CD8-positive, alpha-beta memory T cell (primary cell): Measurements from ENCODE around the gene TYW1. TPM values are rescaled to one million over a fixed set of nuclear protein-coding genes. Genes with fewer than 3 reads are reported as not detected.
"Not testable (repeated sequence)": the region's sequence is repeated elsewhere in the genome, so short reads cannot be mapped to it uniquely, and the experiment has no call there.

Experiments used
- CTCF ChIA-PET: fragments of 350-600 bp; sonication (Branson Sonifier 250); formaldehyde crosslinking; loops from one replicate; lab custom pipeline; 2021; ENCODE audit warnings: antibody characterized with exemption; lab: Charles Lee
- POLR2A ChIA-PET: fragments of 350-600 bp; sonication (Branson Sonifier 250); formaldehyde crosslinking; loops from one replicate; lab custom pipeline; 2021; ENCODE audit warnings: antibody characterized with exemption; lab: Charles Lee
- DNase-seq, 5 donors: peaks; one replicate each; pipeline versions ENCODE4 v3.0.0 to v3.0.0-alpha.2; 2020 to 2022; ENCODE audit warnings: mixed read lengths in 1 of 5
- H3K27ac ChIP-seq: one replicate; pipeline ENCODE4 v1.7.0; 2013; ENCODE audit warnings: low read depth, mild to moderate bottlenecking, low read length, moderate library complexity
- H3K27me3 ChIP-seq: 2 replicates; pipeline ENCODE4 v1.7.0; 2013; ENCODE audit warnings: low read length, mild to moderate bottlenecking; ENCODE audit not compliant: insufficient read depth, poor library complexity, severe bottlenecking
- H3K36me3 ChIP-seq: 2 replicates; pipeline ENCODE4 v1.7.0; 2013; ENCODE audit warnings: mild to moderate bottlenecking, low read length, moderate library complexity; ENCODE audit not compliant: insufficient read depth
- H3K4me1 ChIP-seq: 2 replicates; pipeline ENCODE4 v1.7.0; 2013; ENCODE audit warnings: mild to moderate bottlenecking, low read length, moderate library complexity; ENCODE audit not compliant: insufficient read depth
- H3K4me3 ChIP-seq: 2 replicates; pipeline ENCODE4 v1.7.0; 2013; ENCODE audit warnings: mild to moderate bottlenecking, low read length
- H3K9me3 ChIP-seq: 2 replicates; pipeline ENCODE4 v1.7.0; 2013; ENCODE audit warnings: mild to moderate bottlenecking, low read length
- H3K27ac Mint-ChIP-seq, 8 donors: one replicate each; pipeline ENCODE4 v1.8.0; 2020 to 2021; ENCODE audit warnings: mixed read lengths in 8 of 8, mild to moderate bottlenecking in 6 of 8, inconsistent platforms in 3 of 8, moderate library complexity in 3 of 8
- H3K27me3 Mint-ChIP-seq, 2 donors: one replicate each; pipeline ENCODE4 v1.8.0; 2020 to 2021; ENCODE audit warnings: mixed read lengths in 2 of 2, mild to moderate bottlenecking in 1 of 2, moderate library complexity in 1 of 2
- H3K36me3 Mint-ChIP-seq, 3 donors: one replicate each; pipeline ENCODE4 v1.8.0; 2020 to 2021; ENCODE audit warnings: mixed read lengths in 3 of 3, inconsistent platforms in 1 of 3, mild to moderate bottlenecking in 1 of 3
- H3K4me1 Mint-ChIP-seq, 3 donors: one replicate each; pipeline ENCODE4 v1.8.0; 2020 to 2021; ENCODE audit warnings: mixed read lengths in 3 of 3, inconsistent platforms in 1 of 3, mild to moderate bottlenecking in 1 of 3
- H3K4me3 Mint-ChIP-seq, 7 donors: one replicate each; pipeline ENCODE4 v1.8.0; 2020 to 2021; ENCODE audit warnings: mixed read lengths in 7 of 7, mild to moderate bottlenecking in 6 of 7, moderate library complexity in 4 of 7, inconsistent platforms in 2 of 7
- H3K9me3 Mint-ChIP-seq, 5 donors: one replicate each; pipeline ENCODE4 v1.8.0; 2020 to 2022; ENCODE audit warnings: mixed read lengths in 5 of 5, mild to moderate bottlenecking in 3 of 5, moderate library complexity in 2 of 5, inconsistent platforms in 1 of 5
- polyA plus RNA-seq: library from polyadenylated mRNA; unstranded; fragments of 300-500 nt; fragmentation: Illumina TruSeq; gene quantifications from one replicate; pipeline ENCODE4 v1.2.3, GENCODE V29; 2021
- total RNA-seq, 2 experiments: library from RNA; stranded (reverse); gene quantifications; one replicate each; pipeline ENCODE4 v1.2.3, GENCODE V29; 2021

Gene TYW1
- total and polyA plus RNA-seq, 3 experiments from 2014 or later, result 20.2 to 26.5 (median 21.5) TPM

GRCh38 chr7:66957595-66958290 lies 38.9 kb upstream of the TYW1 start:
- H3K9me3 Mint-ChIP-seq, result no peaks in the 10 kb centered on the region
- ChIA-PET POLR2A (no interaction called here), CTCF (no interaction called here)
- H3K27me3 Mint-ChIP-seq, result no peaks in the 10 kb centered on the region
- Histone ChIP-seq H3K4me3 (no peak overlapping the region), H3K4me1 (no peaks in the 10 kb centered on the region), H3K36me3 (peaks cover 41% of the 10 kb centered on the region), H3K27ac (no peak overlapping the region), H3K9me3 (no peaks in the 10 kb centered on the region), H3K27me3 (no peaks in the 10 kb centered on the region)
- no peak for DNase-seq
- H3K4me1 Mint-ChIP-seq, result no peaks in the 10 kb centered on the region
- H3K4me3 Mint-ChIP-seq, result no peak overlapping the region
- H3K36me3 Mint-ChIP-seq, result peaks cover 0 to 68% (median 25%) of the 10 kb centered on the region in 3 donors
- H3K27ac Mint-ChIP-seq, result peak overlapping the region in 1 of 8 donors; percentile 80

GRCh38 chr7:66958538-66959350 lies 37.9 kb upstream of the TYW1 start:
- no peaks in the 10 kb centered on the region for H3K27me3 Mint-ChIP-seq
- no peak overlapping the region for H3K4me3 Mint-ChIP-seq
- H3K4me1 Mint-ChIP-seq, result no peaks in the 10 kb centered on the region
- DNase-seq, result no peak
- H3K27ac Mint-ChIP-seq, result no peak overlapping the region
- peaks cover 0 to 60% (median 19%) of the 10 kb centered on the region in 3 donors for H3K36me3 Mint-ChIP-seq
- Histone ChIP-seq H3K36me3 (peaks cover 34% of the 10 kb centered on the region), H3K9me3 (no peaks in the 10 kb centered on the region), H3K27ac (no peak overlapping the region), H3K4me1 (no peaks in the 10 kb centered on the region), H3K27me3 (no peaks in the 10 kb centered on the region), H3K4me3 (no peak overlapping the region)
- no peaks in the 10 kb centered on the region for H3K9me3 Mint-ChIP-seq
- CTCF ChIA-PET, result no interaction called here
- POLR2A ChIA-PET, result no interaction called here

GRCh38 chr7:66960192-66960591 lies 36.4 kb upstream of the TYW1 start:
- Mint-ChIP-seq H3K27ac (no peak overlapping the region), H3K4me1 (no peaks in the 10 kb centered on the region), H3K9me3 (no peaks in the 10 kb centered on the region), H3K36me3 (peaks cover 0 to 51% (median 17%) of the 10 kb centered on the region in 3 donors), H3K27me3 (peaks cover 0 to 1% of the 10 kb centered on the region in 2 donors), H3K4me3 (peak overlapping the region in 1 of 7 donors; percentile 40)
- ChIA-PET CTCF (no interaction called here), POLR2A (no interaction called here)
- Histone ChIP-seq H3K36me3 (peaks cover 26% of the 10 kb centered on the region), H3K4me3 (no peak overlapping the region), H3K27me3 (no peaks in the 10 kb centered on the region), H3K4me1 (no peaks in the 10 kb centered on the region), H3K9me3 (no peaks in the 10 kb centered on the region), H3K27ac (no peak overlapping the region)
- no peak for DNase-seq

DNA sequence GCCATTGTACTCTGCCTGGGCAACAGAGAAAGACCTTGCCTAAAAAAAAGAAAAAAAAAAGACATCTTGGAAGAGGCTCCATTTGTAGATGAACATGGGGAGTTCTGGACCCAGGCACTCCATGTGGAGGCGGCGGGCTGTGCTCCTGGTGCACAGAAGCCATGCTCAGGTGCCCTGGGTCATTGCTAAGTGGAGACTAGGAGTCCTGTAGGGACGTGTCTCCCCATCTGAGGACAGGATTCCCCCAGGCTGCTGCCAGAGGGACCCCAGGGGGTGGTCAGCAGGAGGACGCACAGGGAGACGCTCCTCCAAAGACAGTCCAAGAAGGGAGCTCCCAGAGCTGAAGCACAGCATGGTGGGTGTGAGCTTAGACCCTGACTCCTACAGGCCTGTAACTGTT lies 35.5 kb upstream of the TYW1 start:
- H3K4me1 Mint-ChIP-seq, result no peaks in the 10 kb centered on the region
- H3K36me3 Mint-ChIP-seq, result peaks cover 0 to 42% (median 12%) of the 10 kb centered on the region in 3 donors
- Histone ChIP-seq H3K4me3 (no peak overlapping the region), H3K27ac (no peak overlapping the region), H3K27me3 (no peaks in the 10 kb centered on the region), H3K36me3 (peaks cover 18% of the 10 kb centered on the region), H3K4me1 (no peaks in the 10 kb centered on the region), H3K9me3 (no peaks in the 10 kb centered on the region)
- no peaks in the 10 kb centered on the region for H3K9me3 Mint-ChIP-seq
- CTCF ChIA-PET, result no interaction called here
- no peak for DNase-seq
- no peak overlapping the region for H3K4me3 Mint-ChIP-seq
- no peak overlapping the region for H3K27ac Mint-ChIP-seq
- peaks cover 0 to 1% of the 10 kb centered on the region in 2 donors for H3K27me3 Mint-ChIP-seq
- POLR2A ChIA-PET, result no interaction called here

DNA sequence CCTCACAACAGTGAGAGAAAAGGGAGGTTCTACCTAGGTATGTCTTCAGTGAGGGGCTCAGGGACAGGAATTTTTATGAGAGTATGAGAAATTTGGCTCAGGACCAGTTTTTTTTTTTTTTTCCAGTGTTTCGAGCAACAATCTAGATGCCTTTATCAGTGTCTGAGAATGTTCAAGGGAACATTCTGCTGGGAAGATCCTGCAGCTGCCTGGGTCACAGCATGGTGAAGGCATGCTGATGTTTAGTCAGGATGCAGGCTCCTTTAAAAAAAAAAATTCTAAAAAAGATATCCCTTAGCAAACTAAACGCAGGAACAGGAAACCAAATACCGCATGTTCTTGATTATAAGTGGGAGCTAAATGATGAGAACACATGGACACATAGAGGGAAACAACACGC lies 32.2 kb upstream of the TYW1 start:
- DNase-seq, result no peak
- Mint-ChIP-seq H3K4me1 (no peaks in the 10 kb centered on the region), H3K4me3 (no peak overlapping the region), H3K9me3 (no peaks in the 10 kb centered on the region), H3K27me3 (peaks cover 0 to 1% of the 10 kb centered on the region in 2 donors), H3K36me3 (peaks cover 0 to 11% (median 0%) of the 10 kb centered on the region in 3 donors), H3K27ac (no peak overlapping the region)
- Histone ChIP-seq H3K9me3 (no peaks in the 10 kb centered on the region), H3K36me3 (no peaks in the 10 kb centered on the region), H3K4me1 (no peaks in the 10 kb centered on the region), H3K27ac (no peak overlapping the region), H3K4me3 (no peak overlapping the region), H3K27me3 (no peaks in the 10 kb centered on the region)
- POLR2A ChIA-PET, result no interaction called here
- CTCF ChIA-PET, result no interaction called here

GRCh38 chr7:66967029-66967428 lies 29.6 kb upstream of the TYW1 start:
- Histone ChIP-seq H3K9me3 (no peaks in the 10 kb centered on the region), H3K4me3 (no peak overlapping the region), H3K4me1 (no peaks in the 10 kb centered on the region), H3K27ac (no peak overlapping the region), H3K27me3 (no peaks in the 10 kb centered on the region), H3K36me3 (no peaks in the 10 kb centered on the region)
- ChIA-PET POLR2A (no interaction called here), CTCF (no interaction called here)
- no peak for DNase-seq
- Mint-ChIP-seq H3K27me3 (peaks cover 0 to 1% of the 10 kb centered on the region in 2 donors), H3K4me1 (no peaks in the 10 kb centered on the region), H3K9me3 (no peaks in the 10 kb centered on the region), H3K4me3 (no peak overlapping the region), H3K36me3 (no peaks in the 10 kb centered on the region), H3K27ac (no peak overlapping the region)

- CTCF ChIA-PET, POLR2A ChIA-PET, H3K9me3 ChIP-seq, H3K4me1 ChIP-seq, H3K4me3 Mint-ChIP-seq, H3K4me3 ChIP-seq, H3K9me3 Mint-ChIP-seq, H3K36me3 Mint-ChIP-seq, H3K36me3 ChIP-seq, H3K27me3 ChIP-seq, DNase-seq, H3K27ac ChIP-seq, H3K4me1 Mint-ChIP-seq, H3K27me3 Mint-ChIP-seq: not testable (repeated sequence)
- H3K27ac Mint-ChIP-seq, result peak overlapping the region in 1 of 8 donors; percentile 10
Observed at GRCh38 chr7:66969001-66969400, 27.6 kb upstream of the TYW1 start.

GRCh38 chr7:66970310-66970709 lies 26.3 kb upstream of the TYW1 start:
- no peak overlapping the region for H3K27ac Mint-ChIP-seq
- POLR2A ChIA-PET, result interaction anchor here (0.7 kb wide), 1 partner anchor 87 kb away, joined by 4 read pairs; no protein-coding TSS in a partner anchor
- no peaks in the 10 kb centered on the region for H3K9me3 ChIP-seq
- peaks cover 0 to 2% of the 10 kb centered on the region in 2 donors for H3K27me3 Mint-ChIP-seq
- H3K36me3 Mint-ChIP-seq, result no peaks in the 10 kb centered on the region
- CTCF ChIA-PET, result no interaction called here
- no peak overlapping the region for H3K4me3 Mint-ChIP-seq
- no peaks in the 10 kb centered on the region for H3K36me3 ChIP-seq
- no peaks in the 10 kb centered on the region for H3K9me3 Mint-ChIP-seq
- H3K27me3 ChIP-seq, result no peaks in the 10 kb centered on the region
- H3K4me1 Mint-ChIP-seq, result no peaks in the 10 kb centered on the region
- no peak for DNase-seq
- no peaks in the 10 kb centered on the region for H3K4me1 ChIP-seq
- H3K27ac ChIP-seq, result no peak overlapping the region
- no peak overlapping the region for H3K4me3 ChIP-seq
